CD1c-positive myeloid dendritic cell (primary cell): Measurements from ENCODE around the gene RNF40.

ENCODE experiments used
- DNase-seq: peaks from one replicate; pipeline ENCODE4 v3.0.0-alpha.2; 2016; ENCODE audit errors: extremely low spot score

RNF40 gene

DNA sequence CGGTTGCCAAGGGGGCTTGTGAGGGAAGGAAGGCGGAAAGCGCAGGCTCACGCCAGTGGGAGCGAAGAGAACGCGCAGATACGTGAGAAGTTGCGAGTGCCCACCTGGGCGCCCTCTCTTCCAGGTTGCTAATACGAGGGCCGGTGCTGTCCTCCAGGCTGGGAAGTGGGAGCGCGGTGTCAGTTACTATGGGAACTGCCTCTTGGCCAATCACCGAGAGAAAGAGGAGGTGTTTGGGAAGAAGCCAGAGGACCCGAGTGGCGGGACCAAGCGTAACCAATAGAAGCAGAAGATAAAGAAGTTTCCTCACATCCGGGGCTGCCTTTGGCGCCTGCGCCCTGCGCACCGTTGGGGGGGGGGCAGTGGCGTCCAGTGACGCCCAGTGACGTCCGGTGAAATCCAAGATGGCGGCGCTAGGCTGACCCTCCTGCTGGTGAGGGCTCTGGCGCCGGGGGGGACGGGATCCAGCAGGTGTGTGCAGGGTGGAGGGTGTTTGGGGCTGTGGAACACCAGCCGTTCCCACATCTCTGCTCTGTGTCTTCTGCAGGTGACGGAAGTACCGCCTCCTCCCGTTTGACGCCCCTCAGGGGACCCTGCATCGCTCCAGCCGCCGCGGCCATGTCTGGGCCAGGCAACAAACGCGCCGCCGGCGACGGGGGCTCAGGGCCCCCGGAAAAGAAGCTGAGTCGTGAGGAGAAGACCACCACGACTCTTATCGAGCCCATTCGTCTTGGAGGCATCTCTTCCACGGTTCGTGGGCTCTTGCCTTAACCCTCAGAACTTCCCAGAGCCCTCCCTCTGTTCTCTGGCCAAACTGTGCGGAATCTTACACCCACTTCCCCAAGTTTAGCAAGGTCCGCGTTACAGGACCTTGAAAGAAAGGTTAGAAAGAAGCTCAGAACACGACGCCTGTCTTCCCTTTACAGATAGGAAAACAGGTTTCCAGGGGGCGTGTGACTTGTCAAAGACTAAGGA is at the start of gene RNF40, which contains the start of gene CFAP119:
Gene RNF40 (plus strand): TSS at position 395 of the 975 bp plus-strand sequence. CDS start 224 bp downstream, at position 619.
Gene CFAP119 (minus strand): TSS at position 135 of the 975 bp plus-strand sequence. CDS start 314 bp downstream, outside the sequence.
- peak; percentile 97 for DNase-seq

DNA sequence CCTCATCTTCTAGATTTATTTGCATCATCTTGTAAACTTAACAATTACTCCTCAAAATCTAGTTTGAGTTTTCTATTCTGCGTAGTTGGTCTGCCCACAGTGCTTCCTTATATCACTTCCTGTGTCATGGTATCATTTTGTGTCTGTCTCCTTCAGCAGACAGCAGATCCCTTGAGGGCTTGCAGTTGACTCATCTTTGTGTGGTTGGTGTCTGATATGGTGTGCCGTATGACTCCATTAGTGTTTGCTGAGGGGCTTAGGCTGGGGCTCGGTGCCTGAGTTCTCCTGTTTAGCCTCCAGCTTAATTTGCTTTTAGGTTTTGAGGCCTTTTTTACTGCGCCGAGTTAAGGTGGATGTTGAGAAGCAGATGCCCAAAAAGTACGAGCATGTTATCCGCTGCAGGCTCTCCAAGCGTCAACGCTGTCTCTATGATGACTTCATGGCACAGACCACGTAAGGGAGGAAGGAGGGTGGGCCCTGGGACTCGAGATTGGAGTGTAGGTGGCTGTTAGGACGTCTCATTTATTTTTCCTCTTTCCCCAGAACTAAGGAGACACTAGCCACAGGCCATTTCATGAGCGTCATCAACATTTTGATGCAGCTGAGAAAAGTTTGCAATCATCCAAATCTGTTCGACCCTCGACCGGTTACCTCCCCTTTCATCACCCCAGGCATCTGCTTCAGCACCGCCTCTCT is 46.2 kb upstream of the RNF40 start:
- DNase-seq, result peak; percentile 90

DNA sequence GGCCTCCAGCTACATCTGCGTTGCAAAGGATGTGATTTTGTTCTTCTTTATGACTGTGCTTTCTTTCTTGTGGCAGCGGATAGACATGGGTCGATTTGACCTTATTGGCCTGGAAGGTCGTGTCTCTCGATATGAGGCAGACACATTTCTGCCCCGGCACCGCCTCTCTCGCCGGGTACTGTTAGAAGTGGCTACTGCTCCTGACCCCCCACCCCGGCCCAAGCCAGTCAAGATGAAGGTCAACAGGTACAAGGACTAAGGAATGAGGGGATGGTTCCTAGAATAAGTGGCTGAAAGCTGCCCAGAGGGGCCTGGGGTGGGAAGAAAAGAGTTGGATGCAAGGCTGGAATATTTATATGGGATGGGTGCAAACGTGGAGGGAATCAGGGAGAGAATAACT is 42.0 kb upstream of the RNF40 start:
- DNase-seq, result no peak

DNA sequence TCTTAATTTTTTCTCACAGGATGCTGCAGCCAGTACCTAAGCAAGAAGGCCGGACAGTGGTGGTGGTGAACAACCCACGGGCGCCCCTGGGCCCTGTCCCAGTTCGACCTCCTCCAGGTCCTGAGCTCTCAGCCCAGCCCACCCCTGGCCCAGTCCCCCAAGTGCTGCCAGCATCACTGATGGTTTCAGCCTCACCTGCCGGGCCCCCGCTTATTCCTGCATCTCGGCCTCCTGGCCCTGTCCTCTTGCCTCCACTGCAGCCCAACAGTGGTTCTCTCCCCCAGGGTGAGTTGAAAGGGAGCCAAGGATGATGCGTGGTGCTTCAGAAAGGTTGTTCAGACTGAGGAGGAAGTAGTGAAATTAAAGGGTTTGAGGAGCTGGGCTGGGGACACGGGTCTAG is 41.4 kb upstream of the RNF40 start:
- DNase-seq, result no peak

DNA sequence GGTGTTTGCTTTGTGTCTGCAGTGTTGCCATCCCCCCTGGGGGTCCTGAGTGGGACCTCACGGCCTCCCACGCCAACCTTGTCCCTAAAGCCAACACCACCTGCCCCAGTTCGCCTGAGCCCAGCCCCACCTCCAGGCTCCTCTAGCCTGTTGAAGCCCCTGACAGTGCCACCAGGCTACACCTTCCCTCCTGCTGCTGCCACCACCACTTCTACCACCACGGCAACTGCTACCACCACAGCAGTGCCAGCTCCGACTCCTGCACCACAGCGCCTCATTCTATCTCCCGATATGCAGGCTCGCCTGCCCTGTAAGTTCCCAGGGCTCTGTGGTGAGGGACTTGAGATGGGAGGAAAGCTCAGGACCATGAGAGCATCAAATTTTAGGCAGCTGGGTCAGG is 41.0 kb upstream of the RNF40 start:
- DNase-seq, result no peak

GRCh38 chr16:30721606-30722005 is 40.5 kb upstream of the RNF40 start:
- no peak for DNase-seq

- DNase-seq, result no peak
These were observed 39.7 kb upstream of the RNF40 start for GRCh38 chr16:30722443-30722842.

DNA sequence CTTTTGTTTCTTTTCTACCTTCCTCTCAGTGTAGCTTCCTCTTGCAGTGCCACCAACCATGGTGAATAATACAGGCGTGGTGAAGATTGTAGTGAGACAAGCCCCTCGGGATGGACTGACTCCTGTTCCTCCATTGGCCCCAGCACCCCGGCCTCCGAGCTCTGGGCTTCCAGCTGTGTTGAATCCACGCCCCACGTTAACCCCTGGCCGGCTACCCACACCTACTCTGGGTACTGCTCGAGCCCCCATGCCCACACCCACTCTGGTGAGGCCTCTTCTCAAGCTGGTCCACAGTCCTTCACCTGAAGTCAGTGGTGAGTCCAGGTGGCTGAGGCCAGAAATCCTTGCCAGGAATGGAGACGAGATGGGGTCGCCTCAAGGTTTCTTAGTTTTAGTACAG is 39.2 kb upstream of the RNF40 start:
- no peak for DNase-seq

- no peak for DNase-seq
These were observed 38.3 kb upstream of the RNF40 start for GRCh38 chr16:30723725-30724355.

DNA sequence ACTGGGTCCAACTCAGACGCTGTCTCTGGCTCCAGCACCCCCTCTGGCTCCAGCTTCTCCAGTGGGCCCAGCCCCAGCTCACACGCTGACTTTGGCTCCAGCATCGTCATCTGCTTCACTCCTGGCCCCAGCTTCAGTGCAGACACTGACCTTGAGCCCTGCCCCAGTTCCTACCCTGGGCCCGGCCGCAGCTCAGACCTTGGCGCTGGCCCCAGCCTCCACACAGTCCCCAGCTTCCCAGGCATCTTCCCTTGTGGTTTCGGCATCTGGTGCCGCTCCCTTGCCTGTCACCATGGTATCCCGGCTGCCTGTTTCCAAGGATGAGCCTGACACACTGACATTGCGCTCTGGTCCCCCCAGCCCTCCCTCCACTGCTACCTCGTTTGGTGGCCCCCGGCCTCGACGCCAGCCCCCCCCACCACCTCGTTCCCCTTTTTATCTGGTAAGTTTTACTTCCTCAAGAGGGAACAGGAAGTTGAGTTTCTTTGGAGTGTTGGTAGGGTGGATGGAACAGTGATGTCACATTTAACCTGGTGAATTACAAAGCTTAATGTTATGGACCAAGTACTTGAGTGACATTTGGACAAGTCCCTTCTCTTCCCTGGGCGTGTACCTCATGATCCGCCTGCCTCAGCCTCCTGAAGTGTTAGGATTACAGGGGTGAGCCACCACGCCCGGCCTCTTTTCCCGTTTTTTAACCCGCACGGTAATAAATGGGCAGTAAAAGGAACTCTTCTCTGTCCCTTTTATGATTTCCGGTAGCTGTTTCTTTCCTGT is 37.3 kb upstream of the RNF40 start:
- DNase-seq, result peak; percentile 89

DNA sequence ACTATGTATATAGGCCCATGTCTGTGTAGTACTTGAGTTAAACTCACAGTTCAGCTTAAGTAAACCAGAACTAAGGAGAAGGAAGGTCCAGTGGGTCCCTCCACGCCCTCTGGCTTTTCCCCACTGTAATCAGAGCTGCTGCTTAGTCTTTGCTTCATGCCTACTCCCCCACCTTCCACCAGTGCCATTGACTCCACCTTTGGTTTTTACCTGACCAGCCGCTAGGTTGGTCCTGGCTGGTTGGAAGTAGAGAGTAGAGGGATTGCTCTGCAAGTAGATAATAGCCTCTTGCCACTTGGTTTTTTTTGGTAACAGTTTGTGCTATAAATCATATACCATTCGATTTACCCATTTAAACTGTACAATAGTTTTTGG is 36.7 kb upstream of the RNF40 start:
- DNase-seq, result no peak

GRCh38 chr16:30728321-30728720 is 33.8 kb upstream of the RNF40 start:
- DNase-seq, result no peak

DNA sequence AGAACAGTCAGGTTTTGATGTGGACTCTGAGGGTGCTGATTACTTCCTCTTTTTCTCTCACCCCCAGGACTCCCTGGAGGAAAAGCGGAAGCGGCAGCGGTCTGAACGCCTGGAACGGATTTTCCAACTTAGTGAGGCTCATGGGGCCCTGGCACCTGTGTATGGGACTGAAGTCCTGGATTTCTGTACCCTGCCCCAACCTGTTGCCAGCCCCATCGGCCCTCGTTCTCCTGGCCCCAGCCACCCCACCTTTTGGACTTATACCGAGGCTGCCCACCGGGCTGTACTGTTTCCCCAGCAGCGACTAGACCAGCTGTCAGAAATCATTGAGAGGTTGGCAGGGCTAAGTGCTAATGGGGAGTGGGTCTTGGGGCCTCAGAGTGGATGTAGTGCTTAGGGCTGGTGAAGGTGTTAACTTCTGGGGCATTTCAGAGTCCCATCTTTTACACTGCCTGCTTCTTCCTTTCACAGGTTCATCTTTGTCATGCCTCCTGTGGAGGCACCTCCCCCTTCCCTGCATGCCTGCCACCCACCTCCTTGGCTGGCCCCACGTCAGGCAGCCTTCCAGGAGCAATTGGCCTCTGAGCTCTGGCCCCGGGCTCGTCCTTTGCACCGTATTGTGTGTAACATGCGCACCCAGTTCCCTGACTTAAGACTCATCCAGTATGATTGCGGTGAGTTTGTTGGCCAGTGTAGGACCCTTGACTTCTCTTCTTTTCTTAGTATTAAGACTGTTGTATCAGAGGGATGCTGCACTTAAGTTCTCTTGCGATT is 33.0 kb upstream of the RNF40 start:
- peak; percentile 82 for DNase-seq

GRCh38 chr16:30731411-30731810 is 30.7 kb upstream of the RNF40 start:
- no peak for DNase-seq

DNA sequence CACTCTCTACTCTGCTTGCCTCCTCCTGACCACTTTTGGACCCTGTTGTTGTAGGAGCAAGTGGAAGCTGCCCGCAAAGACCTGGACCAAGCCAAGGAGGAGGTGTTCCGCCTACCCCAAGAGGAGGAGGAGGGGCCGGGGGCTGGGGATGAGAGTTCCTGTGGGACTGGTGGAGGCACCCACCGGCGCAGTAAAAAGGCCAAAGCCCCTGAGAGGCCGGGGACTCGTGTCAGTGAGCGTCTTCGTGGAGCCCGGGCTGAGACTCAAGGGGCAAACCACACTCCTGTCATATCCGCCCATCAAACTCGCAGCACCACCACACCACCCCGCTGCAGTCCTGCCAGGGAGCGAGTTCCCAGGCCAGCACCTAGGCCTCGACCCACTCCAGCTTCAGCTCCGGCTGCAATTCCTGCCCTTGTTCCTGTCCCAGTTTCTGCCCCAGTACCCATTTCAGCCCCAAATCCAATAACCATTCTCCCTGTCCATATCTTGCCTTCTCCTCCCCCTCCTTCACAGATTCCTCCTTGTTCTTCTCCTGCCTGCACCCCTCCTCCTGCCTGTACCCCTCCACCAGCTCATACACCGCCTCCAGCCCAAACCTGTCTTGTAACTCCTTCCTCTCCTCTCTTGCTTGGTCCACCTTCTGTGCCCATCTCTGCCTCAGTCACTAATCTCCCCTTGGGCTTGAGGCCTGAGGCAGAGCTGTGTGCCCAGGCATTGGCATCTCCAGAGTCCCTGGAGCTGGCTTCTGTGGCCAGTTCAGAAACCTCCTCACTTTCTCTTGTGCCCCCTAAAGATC is 24.9 kb upstream of the RNF40 start:
- DNase-seq, result no peak

DNA sequence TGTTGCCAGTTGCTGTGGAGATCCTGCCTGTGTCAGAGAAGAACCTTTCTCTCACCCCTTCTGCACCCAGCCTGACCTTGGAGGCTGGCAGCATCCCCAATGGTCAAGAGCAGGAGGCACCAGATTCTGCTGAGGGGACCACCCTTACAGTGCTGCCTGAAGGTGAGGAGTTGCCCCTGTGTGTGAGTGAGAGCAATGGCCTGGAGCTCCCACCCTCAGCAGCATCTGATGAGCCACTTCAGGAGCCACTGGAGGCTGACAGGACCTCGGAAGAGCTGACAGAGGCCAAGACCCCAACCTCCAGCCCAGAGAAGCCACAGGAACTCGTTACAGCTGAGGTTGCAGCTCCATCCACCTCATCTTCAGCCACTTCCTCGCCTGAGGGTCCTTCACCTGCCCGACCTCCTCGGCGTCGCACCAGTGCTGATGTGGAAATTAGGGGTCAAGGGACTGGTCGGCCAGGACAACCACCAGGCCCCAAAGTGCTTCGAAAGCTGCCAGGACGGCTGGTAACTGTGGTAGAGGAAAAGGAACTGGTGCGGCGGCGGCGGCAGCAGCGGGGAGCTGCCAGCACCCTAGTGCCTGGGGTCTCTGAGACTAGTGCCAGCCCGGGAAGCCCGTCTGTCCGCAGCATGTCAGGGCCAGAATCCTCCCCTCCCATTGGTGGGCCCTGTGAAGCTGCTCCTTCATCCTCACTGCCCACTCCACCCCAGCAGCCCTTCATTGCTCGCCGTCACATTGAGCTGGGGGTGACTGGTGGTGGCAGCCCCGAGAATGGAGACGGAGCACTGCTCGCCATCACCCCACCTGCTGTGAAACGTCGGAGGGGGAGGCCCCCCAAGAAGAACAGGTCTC is 24.1 kb upstream of the RNF40 start:
- DNase-seq, result no peak

- no peak for DNase-seq
These were observed 22.9 kb upstream of the RNF40 start for GRCh38 chr16:30738984-30739951.
